GM21723 (cell line): ENCODE results near the gene TSHZ2.
"Not testable (repeated sequence)": the region's sequence is repeated elsewhere in the genome, so short reads cannot be mapped to it uniquely, and the experiment has no call there.

ENCODE experiments used
- ATAC-seq: cut with Tn5 transposase; IDR thresholded peaks from one replicate; pipeline ENCODE4 v1.9.1; 2021; ENCODE audit warnings: mild to moderate bottlenecking, moderate library complexity; ENCODE audit not compliant: unreplicated experiment

Gene TSHZ2

DNA sequence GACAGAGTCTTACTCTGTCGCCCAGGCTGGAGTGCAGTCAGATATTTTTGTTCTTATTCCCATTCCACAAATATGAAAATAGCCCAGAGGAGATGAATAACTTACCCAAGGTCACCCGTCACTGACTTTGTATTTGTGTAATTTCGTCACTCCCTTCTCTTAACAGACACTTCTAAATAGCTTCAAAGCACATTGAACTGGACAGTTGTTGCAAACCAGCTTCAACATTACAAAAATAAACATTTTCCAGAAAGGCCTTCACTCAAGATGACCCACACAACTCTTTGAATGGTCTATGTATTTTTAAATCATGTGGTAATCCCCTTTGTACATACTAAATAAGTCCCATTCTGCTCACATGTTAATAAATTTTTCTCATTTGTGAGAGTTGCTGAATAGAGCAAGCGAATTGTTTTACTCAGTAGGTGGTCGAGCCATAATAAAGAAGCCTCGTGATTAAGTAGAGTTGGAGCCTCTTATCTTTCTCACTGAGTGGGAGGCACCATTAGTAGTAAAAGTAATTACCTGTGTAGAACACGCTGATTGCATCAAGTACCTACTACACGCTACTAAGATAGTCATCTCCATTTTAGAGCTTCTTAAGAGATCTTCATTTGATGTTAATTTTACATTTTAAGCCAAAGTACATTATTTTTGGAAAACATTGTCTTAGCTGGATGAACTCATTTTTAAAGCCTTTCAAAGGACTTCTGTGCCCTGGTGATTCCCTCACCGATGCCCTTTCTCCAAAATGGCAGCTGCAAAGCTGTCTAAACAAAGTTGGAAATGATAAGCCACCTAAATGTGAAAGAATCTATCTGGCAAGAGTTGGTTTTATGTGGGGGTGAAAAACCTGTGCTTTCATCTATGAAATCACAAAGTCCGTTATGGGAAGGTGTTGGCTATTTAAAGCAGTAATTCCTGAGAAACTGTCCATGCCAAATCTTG is 110.0 kb downstream of the TSHZ2 start:
- ATAC-seq = no peak

GRCh38 chr20:53083411-53083810 is 111.3 kb downstream of the TSHZ2 start:
- ATAC-seq = no peak

DNA sequence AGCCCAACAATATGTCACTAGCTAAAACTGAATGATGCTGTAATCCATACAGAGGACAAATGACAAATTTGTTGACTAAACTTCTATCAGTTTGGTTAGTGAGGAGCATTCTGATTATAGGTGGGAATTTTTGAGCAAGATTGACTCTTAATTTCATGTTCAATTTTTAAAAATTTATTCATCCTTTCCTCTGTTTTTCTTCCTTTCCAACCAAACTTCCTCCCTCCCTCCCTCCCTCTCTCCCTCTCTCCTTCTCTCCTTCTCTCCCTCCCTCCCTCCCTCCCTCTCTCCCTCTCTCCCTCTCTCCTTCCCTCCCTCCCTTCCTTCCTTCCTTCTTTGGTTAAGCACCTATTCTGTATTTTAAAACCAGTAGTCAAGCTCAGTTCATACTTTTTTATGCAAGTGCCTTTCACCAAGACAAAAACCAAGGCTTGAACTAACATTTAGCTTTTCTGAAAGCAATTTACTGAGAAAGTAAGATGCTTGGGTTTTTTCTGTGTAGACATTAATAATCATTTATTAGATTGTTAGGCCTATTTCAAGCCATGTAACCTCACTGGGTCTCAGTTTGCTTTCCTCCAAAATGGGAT is 112.3 kb downstream of the TSHZ2 start:
- ATAC-seq = no peak

DNA sequence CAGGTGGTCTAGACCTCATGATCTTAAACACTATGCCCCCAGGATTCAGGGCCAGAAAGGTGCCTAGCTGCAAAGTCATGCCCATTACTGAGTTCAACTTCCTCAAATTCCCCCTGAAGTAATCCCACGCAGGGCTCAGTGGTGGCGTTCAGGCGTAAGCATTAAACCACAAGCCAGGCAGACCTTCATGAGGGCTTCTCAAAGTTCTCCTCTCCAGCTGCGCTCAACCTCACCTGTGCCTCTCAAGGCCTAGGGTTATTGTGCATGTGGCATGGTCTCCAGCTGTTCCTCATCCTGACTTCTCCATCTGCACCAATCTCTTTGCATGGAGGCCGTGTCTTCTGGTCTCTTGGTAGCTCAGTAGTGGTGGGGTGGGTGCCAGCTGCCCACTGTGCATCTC is 113.6 kb downstream of the TSHZ2 start:
- ATAC-seq = no peak

DNA sequence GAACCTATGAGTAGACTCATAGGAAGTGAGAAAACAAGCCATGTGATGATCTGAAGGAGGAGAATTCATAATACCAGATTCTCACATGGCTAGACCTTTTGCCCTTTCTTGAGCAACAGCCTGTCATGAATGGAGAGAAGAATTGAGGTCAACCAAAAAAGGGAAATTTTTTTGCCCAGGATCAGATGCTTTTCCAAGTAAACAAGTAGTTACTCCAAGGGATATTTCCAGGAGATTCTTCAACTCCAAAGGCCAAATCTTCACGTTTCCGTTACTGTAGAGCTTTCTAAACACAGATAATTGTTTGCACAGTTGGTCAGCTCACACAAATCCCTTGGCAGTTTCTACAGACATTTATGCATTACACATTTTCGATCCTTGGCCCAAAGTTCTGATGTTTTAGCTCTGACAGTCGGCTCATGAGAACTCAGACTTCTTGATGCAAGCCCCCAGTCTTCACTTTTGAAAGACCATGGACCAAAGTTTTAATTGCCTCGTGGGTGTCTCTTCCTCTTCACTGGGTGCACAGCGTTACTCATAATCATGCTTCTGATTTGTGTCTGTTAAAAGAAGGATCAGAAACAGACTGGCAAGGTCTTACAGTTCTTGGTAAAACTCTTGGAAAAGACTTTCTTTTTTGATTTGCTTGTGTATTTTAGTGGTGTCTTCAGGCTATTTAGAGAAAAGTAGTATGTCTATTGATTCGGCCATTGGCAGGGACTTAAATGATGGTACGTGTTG is 115.0 kb downstream of the TSHZ2 start:
- no peak for ATAC-seq

GRCh38 chr20:53088786-53089185 is 116.6 kb downstream of the TSHZ2 start:
- no peak for ATAC-seq

DNA sequence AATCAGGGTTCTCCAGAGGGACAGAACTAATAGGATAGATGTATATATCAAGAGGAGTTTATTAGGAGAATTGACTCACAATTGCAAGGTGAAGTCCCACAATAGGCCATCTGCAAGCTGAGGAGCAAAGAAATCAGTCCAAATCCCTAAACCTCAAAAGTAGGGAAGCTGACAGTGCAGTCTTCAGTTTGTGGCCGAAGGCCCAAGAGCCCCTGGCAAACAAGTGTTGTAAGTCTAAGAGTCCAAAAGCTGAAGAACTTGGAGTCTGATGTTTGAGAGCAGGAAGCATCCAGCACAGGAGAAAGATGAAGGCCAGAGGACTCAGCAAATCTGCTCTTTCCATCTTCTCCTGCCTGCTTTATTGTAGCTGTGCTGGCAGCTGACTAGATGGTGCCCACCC is 117.7 kb downstream of the TSHZ2 start:
- not testable (repeated sequence) for ATAC-seq

- ATAC-seq = no peak
Measured at GRCh38 chr20:53091789-53092188, 119.6 kb downstream of the TSHZ2 start.

DNA sequence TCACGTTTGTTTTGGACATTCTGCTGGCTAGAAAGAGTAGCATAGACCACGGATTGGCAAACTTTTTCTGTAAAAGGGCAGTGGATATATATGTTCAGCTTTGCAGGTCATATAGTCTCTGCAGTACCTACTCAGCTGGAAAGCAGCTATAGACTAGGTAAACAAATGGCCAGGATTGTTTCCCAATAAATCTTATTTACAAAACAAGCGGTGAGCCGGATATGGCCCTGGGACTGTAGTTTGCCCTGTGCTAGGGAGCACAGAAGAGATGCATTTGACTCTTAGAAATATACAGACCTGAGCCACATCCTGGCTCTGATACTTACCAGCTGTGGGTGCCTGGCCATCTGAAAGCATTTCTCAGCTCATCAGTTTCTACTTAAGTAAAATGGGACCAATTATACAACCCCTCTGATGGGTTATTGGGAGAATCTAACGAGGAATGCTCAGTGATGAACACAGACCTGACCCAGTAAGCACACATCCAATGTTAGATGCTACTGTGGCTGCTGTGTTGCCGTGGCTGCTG is 120.7 kb downstream of the TSHZ2 start:
- no peak for ATAC-seq

DNA sequence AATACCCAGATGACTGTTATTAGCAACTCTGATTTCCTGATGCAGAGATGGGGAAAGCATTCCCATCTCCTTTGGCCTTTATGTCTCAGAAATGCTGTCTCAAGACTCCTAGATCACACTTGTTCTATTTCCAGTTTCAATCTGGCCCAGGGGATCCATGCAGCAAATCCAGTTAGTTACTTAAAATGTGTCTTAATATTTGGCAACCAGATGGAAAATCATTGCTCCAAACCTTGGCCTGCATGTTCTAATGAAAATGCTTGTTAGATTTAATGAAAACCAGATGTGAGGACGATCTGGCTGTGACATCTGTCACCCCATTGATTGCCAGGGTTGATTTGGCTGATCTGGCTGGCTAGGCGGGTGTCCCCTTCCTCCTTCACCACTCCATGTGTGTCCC is 125.2 kb downstream of the TSHZ2 start:
- ATAC-seq = no peak

DNA sequence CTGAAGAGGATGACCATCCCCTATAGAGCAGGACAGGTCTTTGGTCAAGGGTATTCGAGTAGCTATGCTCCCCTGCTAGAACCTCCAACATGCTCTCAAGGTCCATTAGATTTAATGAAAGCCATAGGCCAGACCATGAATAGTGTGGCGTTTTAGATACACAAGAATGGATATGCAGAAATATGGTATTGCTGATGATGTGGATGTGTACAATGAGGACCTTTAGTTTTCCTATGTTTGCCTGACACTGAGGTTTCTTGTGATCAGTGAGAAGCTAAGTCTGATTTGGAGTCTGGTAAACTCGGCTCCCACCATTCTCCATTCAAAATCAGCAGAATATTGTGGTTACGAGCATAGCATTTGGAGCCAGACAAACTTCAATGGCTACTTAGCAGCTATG is 125.6 kb downstream of the TSHZ2 start:
- no peak for ATAC-seq

GRCh38 chr20:53098621-53099020 is 126.5 kb downstream of the TSHZ2 start:
- ATAC-seq = no peak

GRCh38 chr20:53099856-53100255 is 127.7 kb downstream of the TSHZ2 start:
- no peak for ATAC-seq

DNA sequence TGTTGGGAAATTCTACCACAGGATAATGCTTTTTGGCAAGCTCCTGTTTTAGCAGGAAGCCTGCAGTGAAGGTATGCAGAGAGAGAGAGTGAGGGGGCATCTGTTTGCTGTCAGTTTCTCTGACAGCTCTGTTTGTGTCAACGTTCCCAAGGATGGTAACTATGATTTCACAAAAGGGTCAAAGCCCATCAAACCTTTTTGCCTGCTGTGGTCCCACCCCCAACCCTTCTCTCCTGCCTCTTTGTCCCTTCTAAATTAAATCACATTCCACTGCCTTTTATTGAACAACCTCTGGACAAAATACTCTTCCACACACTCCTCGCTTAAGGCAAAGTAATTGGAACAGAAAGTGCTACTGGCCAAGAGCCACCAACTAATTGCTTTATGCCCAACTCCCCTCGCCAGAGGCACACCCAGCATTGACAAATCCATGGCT is 128.3 kb downstream of the TSHZ2 start:
- no peak for ATAC-seq

DNA sequence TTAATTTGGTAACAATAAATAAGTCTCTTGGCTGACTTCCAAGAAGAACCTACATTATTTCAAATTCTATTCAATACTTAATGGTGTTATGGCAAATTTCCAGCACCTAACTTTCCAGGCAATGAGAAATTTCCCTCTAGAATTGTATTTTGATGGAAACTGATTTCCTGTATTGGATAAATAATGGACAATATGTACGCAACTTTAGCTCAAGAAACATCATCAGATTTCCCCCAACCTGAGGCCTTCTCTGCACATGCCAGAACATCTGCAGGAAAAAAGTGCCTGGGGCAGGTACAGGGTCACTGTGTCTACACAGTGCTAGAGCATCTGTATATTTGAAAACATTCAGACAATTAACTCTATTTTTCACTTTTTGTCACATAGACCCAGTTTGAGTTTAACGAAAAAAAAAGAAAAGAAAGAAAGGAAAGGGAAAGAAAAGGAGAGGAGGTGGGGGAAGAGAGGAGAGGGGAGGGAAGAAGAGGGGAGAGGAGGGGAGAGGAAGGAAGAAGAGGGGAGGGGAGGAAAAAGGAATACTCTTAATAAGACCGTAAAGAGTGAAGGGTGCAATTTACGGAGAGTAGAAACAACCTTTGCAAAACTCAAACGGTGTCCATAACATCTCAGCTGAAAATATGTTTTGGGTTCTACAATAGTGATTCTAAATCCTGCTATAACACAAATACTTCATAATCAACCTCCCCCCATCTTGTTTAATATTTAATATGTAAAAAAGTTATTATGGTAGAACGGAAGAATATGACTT is 130.0 kb downstream of the TSHZ2 start:
- no peak for ATAC-seq

DNA sequence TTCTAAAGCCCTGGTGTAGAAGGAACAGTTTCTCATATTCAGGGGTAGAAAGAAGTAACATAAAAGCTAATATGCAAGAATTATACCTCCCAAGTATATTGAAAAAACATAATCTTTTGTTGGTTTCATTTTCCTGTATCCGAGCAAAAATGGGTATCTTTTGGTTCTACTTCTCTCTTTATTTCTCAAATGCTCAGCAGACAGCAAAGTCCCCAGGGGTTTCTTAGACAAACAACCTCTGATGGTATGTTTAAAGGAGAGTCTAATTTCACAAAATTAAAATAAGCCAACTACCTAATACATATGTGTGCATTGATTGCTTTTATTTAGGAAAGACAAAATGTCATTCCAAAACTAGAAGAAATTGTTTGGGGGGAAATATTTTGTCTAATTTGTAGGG is 131.0 kb downstream of the TSHZ2 start:
- no peak for ATAC-seq

GRCh38 chr20:53104884-53105283 is 132.7 kb downstream of the TSHZ2 start:
- no peak for ATAC-seq

DNA sequence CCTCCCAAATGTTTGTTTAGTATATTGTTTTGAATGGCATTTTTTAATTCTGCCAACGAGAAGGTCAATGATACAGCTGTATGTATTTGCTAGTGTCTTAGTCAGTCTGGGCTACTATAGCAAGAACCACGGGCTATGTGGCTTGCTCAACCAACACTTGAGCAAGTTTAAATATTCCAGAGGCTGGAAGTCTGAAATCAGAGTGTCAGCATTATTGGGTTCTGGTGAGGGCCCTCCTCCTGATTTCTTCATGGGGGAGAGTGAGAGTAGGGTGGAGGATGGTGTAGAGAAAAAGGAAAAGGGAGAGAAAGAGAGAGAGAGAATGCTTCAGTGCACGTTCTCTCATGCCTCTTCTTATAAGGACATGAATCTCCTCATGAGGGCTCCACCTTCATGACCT is 144.6 kb downstream of the TSHZ2 start:
- ATAC-seq = no peak

GRCh38 chr20:53122853-53123252 is 150.7 kb downstream of the TSHZ2 start:
- ATAC-seq = no peak

- ATAC-seq = no peak
Measured at GRCh38 chr20:53124075-53124551, 152.0 kb downstream of the TSHZ2 start.

GRCh38 chr20:53124803-53125202 is 152.6 kb downstream of the TSHZ2 start:
- ATAC-seq = no peak
